ENCODE data around the gene PPP4R2.

The PPP4R2 gene

DNA sequence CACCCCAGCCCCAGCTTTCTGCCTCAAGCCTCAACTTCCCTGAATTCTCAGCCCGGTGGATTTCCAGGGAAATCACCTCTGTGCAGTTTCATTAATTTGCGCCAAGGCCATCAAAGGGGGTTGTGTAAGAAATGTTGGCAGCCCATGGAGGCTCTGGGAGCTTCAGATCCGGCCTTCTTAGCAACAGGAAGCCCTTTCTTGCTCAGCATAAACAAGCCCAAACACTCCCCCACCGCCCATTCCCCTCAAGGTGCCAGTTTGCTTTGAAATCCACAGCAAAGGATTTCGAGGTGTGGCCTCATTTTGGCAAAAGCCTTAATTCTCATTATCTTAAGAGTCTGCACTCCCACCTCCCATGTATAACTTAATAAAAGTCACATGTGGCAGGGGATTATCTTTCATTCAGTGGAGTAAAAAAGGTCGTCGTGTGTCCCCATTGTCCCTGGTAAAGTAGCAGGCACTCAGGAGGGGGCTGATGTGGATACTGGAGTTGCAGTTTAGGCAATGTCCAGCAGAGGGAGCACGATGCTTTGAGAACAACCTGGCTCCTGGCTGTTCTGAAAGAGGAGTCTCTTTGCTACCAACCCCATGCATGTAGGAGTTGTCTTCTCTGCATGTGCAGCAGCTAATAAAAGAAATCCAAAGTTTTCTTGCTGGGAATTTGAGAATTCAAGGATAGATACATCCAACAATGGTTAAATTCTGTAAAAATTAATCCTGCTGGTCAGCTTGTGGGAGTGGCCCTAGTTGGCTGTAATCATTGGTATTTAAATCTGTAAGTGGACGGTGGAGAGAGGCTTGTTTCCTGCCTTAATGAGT, 104.3 kb downstream of the PPP4R2 start:
- no peak overlapping the region for H3K27ac ChIP-seq
- DNase-seq (ENCODE audit: low read depth, low spot score) = no peak

DNA sequence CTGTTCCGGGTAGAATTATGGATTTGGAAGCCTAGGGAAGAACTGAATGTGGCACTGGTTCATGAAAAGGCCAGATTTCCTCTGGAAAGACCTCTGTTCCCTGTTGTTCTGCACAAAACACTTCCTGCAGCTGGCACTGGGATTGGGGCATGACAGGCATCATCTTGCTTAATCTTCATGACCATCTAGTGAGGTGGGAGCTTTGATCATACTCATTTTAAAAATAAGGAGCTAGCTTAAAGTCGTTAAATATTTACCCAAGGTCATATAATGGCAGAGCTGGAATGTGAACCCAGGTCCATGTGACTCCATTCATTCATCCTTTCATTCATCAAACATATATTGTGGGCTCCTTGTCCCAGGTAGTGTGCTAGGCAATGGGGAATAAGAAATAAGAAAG, 105.3 kb downstream of the PPP4R2 start:
- no peak overlapping the region for H3K27ac ChIP-seq
- no peak for DNase-seq (ENCODE audit: low read depth, low spot score)

GRCh38 chr3:73107215-73107614, 110.6 kb downstream of the PPP4R2 start:
- H3K27ac ChIP-seq = no peak overlapping the region
- no peak for DNase-seq (ENCODE audit: low read depth, low spot score)

DNA sequence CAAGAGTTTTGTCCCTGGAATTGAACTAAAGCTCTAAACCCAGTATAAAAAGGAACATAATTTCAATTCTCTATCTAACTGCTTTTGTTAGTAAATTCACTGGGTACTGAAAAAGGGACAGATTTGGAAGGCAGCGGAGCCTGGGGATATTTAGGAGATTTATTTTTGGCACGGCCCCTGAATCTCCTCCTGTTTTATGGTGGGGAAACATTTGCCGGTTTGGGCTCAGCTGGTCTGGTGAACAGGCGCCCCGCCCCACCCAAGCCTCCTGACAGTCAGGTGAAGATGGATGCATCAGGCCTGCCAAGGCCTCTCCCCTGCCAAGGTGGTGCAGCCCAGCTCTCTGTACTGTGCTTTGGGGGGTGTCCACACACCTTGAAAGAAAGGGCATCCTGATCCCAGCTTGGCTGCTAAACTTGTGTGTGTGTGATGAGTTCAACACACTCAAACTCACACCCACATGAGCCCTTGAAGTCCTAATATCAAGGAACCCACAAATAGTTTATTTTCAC, 111.1 kb downstream of the PPP4R2 start:
- DNase-seq (ENCODE audit: low read depth, low spot score) = no peak
- no peak overlapping the region for H3K27ac ChIP-seq

- no peak for DNase-seq (ENCODE audit: low read depth, low spot score)
- no peak overlapping the region for H3K27ac ChIP-seq
These were observed 112.1 kb downstream of the PPP4R2 start for GRCh38 chr3:73108750-73109149.

DNA sequence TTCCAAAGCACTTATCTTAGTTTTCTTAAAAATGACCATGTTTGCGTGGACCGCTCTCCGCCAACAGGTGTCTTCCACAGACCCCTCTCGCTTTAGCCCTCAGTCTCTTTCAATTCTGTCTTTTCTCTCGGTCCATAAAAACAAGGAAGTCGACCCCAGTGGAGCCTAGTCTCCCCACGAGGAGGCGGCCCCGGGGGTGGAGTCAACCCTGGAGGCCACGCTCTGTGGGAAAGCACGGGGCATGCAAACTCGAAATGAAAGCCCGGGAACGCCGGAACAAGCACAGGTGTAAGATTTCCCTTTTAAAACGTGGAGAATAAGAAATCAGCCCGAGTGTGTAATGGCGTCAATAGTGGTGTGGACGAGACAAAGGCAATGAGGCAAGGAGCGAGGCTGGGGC, 113.9 kb downstream of the PPP4R2 start:
- no peak overlapping the region for H3K27ac ChIP-seq
- DNase-seq (ENCODE audit: low read depth, low spot score) = no peak

DNA sequence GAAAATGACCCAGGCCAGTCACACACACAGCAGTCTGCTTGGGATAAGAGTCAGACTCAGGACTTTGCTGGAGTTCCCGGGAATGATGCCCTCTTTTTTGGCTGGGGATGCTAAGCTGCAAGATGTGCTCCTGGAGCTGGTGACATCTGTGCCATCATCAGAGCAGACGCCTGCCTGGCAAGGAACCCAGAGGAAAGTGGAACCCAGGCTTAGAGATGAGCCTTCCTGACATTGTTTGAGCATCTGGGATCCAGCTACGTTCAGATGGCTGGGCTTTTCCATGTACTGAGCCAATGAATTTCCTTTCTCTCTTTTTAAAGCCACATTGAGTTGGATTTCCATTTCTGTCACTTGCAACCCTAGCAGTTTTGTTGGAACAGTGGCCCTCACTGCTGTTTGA, 118.1 kb downstream of the PPP4R2 start:
- no peak overlapping the region for H3K27ac ChIP-seq
- no peak for DNase-seq (ENCODE audit: low read depth, low spot score)

GRCh38 chr3:73115806-73116205, 119.2 kb downstream of the PPP4R2 start:
- DNase-seq (ENCODE audit: low read depth, low spot score) = no peak

More at GRCh38 chr3:73115806-73116205, 119.2 kb downstream of the PPP4R2 start:
- no peak overlapping the region for H3K27ac ChIP-seq
